Measurements from ENCODE around the gene CHID1.

GRCh38 chr11:848380-848931 is 62.2 kb downstream of the CHID1 start:
- TF ChIP-seq CTCF (IDR thresholded peaks at IDR 0.05) (peak in 3 of 4 experiments; percentile 83 to 96 (median 84)), POLR2AphosphoS5 (IDR thresholded peaks at IDR 0.05) (no peak)
